GM23338 (cell line): ENCODE results near the gene RPTOR. TPM values are rescaled to one million over a fixed set of nuclear protein-coding genes. Genes with fewer than 3 reads are reported as not detected.
A peak's percentile ranks its signal among the peaks of the same experiment; 100 is the strongest.

ENCODE experiments used
- ATAC-seq: fragments of 200-7000 bp; cut with Tn5 transposase; 3 replicates; pipeline ENCODE4 v1.9.1; 2020
- DNase-seq: peaks from one replicate; pipeline ENCODE4 v3.0.0-alpha.2; 2015; ENCODE audit warnings: low spot score
- H2AFZ ChIP-seq: fragments of 200-600 bp; sonication (generic); 2 replicates; pipeline ENCODE4 v1.8.0; 2016; ENCODE audit warnings: antibody characterized with exemption, mild to moderate bottlenecking, moderate library complexity
- H3F3A ChIP-seq: fragments of 200-600 bp; sonication (generic); replicated peaks from 2 replicates; pipeline ENCODE4 v1.8.0; 2017; ENCODE audit warnings: antibody characterized with exemption, mixed run types, low read depth
- H3K27ac ChIP-seq: fragments of 200-600 bp; sonication (generic); 2 replicates; pipeline ENCODE4 v1.6.1; 2016; ENCODE audit warnings: low read depth
- H3K27me3 ChIP-seq: fragments of 200-600 bp; sonication (generic); 2 replicates; pipeline ENCODE4 v1.8.0; 2016; ENCODE audit warnings: mild to moderate bottlenecking, mixed run types, moderate library complexity; ENCODE audit not compliant: insufficient read depth
- H3K36me3 ChIP-seq: fragments of 200-600 bp; sonication (generic); 2 replicates; pipeline ENCODE4 v1.8.0; 2016; ENCODE audit warnings: mild to moderate bottlenecking; ENCODE audit not compliant: insufficient read depth
- H3K4me1 ChIP-seq: fragments of 200-600 bp; sonication (generic); 2 replicates; pipeline ENCODE4 v1.8.0; 2016; ENCODE audit warnings: mild to moderate bottlenecking, moderate library complexity; ENCODE audit not compliant: insufficient read depth
- H3K4me2 ChIP-seq: fragments of 200-600 bp; sonication (generic); 2 replicates; pipeline ENCODE4 v1.7.1; 2017; ENCODE audit warnings: mixed run types
- H3K4me3 ChIP-seq: fragments of 200-600 bp; sonication (generic); 2 replicates; pipeline ENCODE4 v1.6.1; 2016; ENCODE audit warnings: mixed run types
- H3K79me2 ChIP-seq: fragments of 200-600 bp; sonication (generic); replicated peaks from 2 replicates; pipeline ENCODE4 v1.8.0; 2017; ENCODE audit warnings: mild to moderate bottlenecking; ENCODE audit not compliant: insufficient read depth
- H3K9me2 ChIP-seq: fragments of 200-600 bp; sonication (generic); 2 replicates; pipeline ENCODE4 v1.8.0; 2017; ENCODE audit not compliant: insufficient read depth
- H4K20me1 ChIP-seq: fragments of 200-600 bp; sonication (generic); replicated peaks from 2 replicates; pipeline ENCODE4 v1.8.0; 2017; ENCODE audit warnings: mild to moderate bottlenecking; ENCODE audit not compliant: insufficient read depth
- H3K27ac Mint-ChIP-seq: 2 replicates; pipeline ENCODE4 v1.8.0; 2020; ENCODE audit warnings: inconsistent platforms, mild to moderate bottlenecking, moderate library complexity, mixed read lengths
- H3K27me3 Mint-ChIP-seq: 3 replicates; pipeline ENCODE4 v1.8.0; 2022; ENCODE audit warnings: low read depth, mild to moderate bottlenecking, moderate library complexity, mixed read lengths, inconsistent platforms; ENCODE audit not compliant: insufficient read depth, poor library complexity
- H3K36me3 Mint-ChIP-seq: 3 replicates; pipeline ENCODE4 v1.8.0; 2021; ENCODE audit warnings: low read depth, mild to moderate bottlenecking, inconsistent platforms, moderate library complexity, mixed read lengths
- H3K4me1 Mint-ChIP-seq: 3 replicates; pipeline ENCODE4 v1.8.0; 2020; ENCODE audit warnings: mild to moderate bottlenecking, inconsistent platforms, mixed read lengths
- H3K4me3 Mint-ChIP-seq: 3 replicates; pipeline ENCODE4 v1.8.0; 2021; ENCODE audit warnings: moderate library complexity, mild to moderate bottlenecking, inconsistent platforms, mixed read lengths
- H3K9me3 Mint-ChIP-seq: 3 replicates; pipeline ENCODE4 v1.8.0; 2020; ENCODE audit warnings: moderate library complexity, mild to moderate bottlenecking, inconsistent platforms, mixed read lengths
- CREB1 ChIP-seq: fragments of 250-450 bp; sonication (Bioruptor Pico); IDR thresholded peaks from 2 replicates; pipeline ENCODE4 v1.5.0; 2020; ENCODE audit warnings: low read depth, mild to moderate bottlenecking, moderate library complexity
- EZH2 ChIP-seq: fragments of 200-600 bp; sonication (generic); IDR thresholded peaks from one replicate; pipeline ENCODE4 v1.8.0; 2017; ENCODE audit warnings: antibody characterized with exemption, mild to moderate bottlenecking, low read depth; ENCODE audit not compliant: unreplicated experiment
- EZH2phosphoT487 ChIP-seq: fragments of 200-600 bp; sonication (generic); IDR thresholded peaks from one replicate; pipeline ENCODE4 v1.8.1; 2018; ENCODE audit warnings: antibody characterized with exemption; ENCODE audit not compliant: unreplicated experiment
- JUNB ChIP-seq: IDR thresholded peaks from one replicate; pipeline ENCODE4 v1.6.1; 2016; ENCODE audit warnings: antibody characterized with exemption; ENCODE audit not compliant: unreplicated experiment
- STAT1 ChIP-seq: IDR thresholded peaks from one replicate; pipeline ENCODE4 v1.6.1; 2016; ENCODE audit warnings: antibody characterized with exemption; ENCODE audit not compliant: unreplicated experiment
- ZNF114 ChIP-seq: fragments of 250-450 bp; sonication (Bioruptor Pico); IDR thresholded peaks from 2 replicates; pipeline ENCODE4 v1.5.0; 2020; ENCODE audit warnings: mild to moderate bottlenecking, moderate library complexity
- ZNF331 ChIP-seq: fragments of 250-450 bp; sonication (Bioruptor Pico); IDR thresholded peaks from 2 replicates; pipeline ENCODE4 v1.5.0; 2020; ENCODE audit warnings: low read depth, mild to moderate bottlenecking, moderate library complexity
- polyA plus RNA-seq: library from polyadenylated mRNA; unstranded; fragments of >200 nt; fragmentation: Nextera tagmentation; extraction: Ambion mirVana; gene quantifications from 2 replicates; pipeline ENCODE4 v1.2.1, GENCODE V29; 2016
- total RNA-seq: library from RNA; depleted of rRNA; stranded (reverse); fragments of >200 nt; shearing (Covaris generic); gene quantifications from 2 replicates; pipeline ENCODE4 v1.2.3, GENCODE V29; 2014
- TF ChIP-seq, protein P1 (sequence below): fragments of 250-450 bp; sonication (Bioruptor Pico); IDR thresholded peaks from 2 replicates; pipeline ENCODE4 v1.5.0; 2020; ENCODE audit warnings: mild to moderate bottlenecking, moderate library complexity
- TF ChIP-seq, protein P2 (sequence below): IDR thresholded peaks from 2 replicates; pipeline ENCODE4 v1.6.1; 2016; ENCODE audit warnings: antibody characterized with exemption
- TF ChIP-seq, protein P3 (sequence below): IDR thresholded peaks from one replicate; pipeline ENCODE4 v1.6.1; 2018; ENCODE audit warnings: antibody characterized with exemption; ENCODE audit not compliant: unreplicated experiment

RPTOR gene
- total and polyA plus RNA-seq, 2 experiments from 2014 or later: 9.5 to 38.0 TPM

DNA sequence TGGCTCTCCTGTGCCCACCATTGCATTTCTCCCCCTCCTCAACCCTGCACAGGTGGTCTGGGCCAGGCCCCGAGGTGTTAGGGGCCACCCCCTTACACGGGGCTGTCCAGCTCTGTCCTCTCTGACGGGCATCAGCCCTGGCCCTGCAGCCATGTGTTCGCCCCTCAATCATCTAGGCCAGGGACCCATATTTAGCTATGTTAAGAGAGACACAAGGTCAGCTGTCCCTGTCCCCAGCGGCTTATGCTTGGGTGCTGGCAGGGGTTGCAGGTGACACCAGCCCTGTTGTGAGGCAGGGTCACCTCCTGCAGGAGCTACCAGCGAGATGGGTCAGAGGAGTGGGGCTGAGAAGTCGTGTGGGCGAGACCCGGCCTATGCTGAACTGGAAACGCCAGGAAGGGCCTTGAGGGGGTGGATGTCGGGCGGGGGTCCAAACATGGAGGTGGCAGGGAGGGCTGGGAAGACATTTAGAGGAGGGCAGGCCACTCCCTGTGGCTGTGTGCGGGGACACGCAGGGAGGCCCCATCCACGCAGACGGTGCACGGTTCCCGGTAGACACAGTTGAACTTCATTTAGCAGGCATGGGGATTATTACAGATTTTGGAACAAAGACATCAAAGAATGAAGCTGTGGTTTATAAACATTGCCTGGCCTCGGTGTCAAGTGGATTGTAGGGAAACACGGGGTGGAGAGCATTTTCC lies 313.8 kb downstream of the RPTOR start:
- Histone ChIP-seq H3K9me2 (no peaks in the 10 kb centered on the region), H3K4me3 (no peak overlapping the region), H3F3A (no peaks in the 10 kb centered on the region), H2AFZ (no peak overlapping the region), H3K4me2 (no peak overlapping the region), H3K79me2 (no peaks in the 10 kb centered on the region), H3K4me1 (peaks cover 8% of the 10 kb centered on the region), H3K36me3 (no peaks in the 10 kb centered on the region), H3K27ac (no peak overlapping the region), H3K27me3 (no peaks in the 10 kb centered on the region), H4K20me1 (no peaks in the 10 kb centered on the region)
- peak overlapping the region; percentile 27 for H3K27ac Mint-ChIP-seq
- no peak for DNase-seq
- peaks cover 40% of the 10 kb centered on the region for H3K4me1 Mint-ChIP-seq
- TF ChIP-seq STAT1: no peak
- no peak for TF ChIP-seq ZNF114 (CRISPR knock-in tag)
- no peak for TF ChIP-seq JUNB
- TF ChIP-seq, protein P1, sequence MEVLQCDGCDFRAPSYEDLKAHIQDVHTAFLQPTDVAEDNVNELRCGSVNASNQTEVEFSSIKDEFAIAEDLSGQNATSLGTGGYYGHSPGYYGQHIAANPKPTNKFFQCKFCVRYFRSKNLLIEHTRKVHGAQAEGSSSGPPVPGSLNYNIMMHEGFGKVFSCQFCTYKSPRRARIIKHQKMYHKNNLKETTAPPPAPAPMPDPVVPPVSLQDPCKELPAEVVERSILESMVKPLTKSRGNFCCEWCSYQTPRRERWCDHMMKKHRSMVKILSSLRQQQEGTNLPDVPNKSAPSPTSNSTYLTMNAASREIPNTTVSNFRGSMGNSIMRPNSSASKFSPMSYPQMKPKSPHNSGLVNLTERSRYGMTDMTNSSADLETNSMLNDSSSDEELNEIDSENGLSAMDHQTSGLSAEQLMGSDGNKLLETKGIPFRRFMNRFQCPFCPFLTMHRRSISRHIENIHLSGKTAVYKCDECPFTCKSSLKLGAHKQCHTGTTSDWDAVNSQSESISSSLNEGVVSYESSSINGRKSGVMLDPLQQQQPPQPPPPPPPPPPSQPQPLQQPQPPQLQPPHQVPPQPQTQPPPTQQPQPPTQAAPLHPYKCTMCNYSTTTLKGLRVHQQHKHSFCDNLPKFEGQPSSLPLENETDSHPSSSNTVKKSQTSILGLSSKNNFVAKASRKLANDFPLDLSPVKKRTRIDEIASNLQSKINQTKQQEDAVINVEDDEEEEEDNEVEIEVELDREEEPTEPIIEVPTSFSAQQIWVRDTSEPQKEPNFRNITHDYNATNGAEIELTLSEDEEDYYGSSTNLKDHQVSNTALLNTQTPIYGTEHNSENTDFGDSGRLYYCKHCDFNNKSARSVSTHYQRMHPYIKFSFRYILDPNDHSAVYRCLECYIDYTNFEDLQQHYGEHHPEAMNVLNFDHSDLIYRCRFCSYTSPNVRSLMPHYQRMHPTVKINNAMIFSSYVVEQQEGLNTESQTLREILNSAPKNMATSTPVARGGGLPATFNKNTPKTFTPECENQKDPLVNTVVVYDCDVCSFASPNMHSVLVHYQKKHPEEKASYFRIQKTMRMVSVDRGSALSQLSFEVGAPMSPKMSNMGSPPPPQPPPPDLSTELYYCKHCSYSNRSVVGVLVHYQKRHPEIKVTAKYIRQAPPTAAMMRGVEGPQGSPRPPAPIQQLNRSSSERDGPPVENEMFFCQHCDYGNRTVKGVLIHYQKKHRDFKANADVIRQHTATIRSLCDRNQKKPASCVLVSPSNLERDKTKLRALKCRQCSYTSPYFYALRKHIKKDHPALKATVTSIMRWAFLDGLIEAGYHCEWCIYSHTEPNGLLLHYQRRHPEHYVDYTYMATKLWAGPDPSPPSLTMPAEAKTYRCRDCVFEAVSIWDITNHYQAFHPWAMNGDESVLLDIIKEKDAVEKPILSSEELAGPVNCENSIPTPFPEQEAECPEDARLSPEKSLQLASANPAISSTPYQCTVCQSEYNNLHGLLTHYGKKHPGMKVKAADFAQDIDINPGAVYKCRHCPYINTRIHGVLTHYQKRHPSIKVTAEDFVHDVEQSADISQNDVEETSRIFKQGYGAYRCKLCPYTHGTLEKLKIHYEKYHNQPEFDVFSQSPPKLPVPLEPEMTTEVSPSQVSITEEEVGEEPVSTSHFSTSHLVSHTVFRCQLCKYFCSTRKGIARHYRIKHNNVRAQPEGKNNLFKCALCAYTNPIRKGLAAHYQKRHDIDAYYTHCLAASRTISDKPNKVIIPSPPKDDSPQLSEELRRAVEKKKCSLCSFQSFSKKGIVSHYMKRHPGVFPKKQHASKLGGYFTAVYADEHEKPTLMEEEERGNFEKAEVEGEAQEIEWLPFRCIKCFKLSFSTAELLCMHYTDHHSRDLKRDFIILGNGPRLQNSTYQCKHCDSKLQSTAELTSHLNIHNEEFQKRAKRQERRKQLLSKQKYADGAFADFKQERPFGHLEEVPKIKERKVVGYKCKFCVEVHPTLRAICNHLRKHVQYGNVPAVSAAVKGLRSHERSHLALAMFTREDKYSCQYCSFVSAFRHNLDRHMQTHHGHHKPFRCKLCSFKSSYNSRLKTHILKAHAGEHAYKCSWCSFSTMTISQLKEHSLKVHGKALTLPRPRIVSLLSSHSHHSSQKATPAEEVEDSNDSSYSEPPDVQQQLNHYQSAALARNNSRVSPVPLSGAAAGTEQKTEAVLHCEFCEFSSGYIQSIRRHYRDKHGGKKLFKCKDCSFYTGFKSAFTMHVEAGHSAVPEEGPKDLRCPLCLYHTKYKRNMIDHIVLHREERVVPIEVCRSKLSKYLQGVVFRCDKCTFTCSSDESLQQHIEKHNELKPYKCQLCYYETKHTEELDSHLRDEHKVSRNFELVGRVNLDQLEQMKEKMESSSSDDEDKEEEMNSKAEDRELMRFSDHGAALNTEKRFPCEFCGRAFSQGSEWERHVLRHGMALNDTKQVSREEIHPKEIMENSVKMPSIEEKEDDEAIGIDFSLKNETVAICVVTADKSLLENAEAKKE (CRISPR knock-in tag): no peak
- TF ChIP-seq, protein P2, sequence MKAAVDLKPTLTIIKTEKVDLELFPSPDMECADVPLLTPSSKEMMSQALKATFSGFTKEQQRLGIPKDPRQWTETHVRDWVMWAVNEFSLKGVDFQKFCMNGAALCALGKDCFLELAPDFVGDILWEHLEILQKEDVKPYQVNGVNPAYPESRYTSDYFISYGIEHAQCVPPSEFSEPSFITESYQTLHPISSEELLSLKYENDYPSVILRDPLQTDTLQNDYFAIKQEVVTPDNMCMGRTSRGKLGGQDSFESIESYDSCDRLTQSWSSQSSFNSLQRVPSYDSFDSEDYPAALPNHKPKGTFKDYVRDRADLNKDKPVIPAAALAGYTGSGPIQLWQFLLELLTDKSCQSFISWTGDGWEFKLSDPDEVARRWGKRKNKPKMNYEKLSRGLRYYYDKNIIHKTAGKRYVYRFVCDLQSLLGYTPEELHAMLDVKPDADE: no peak
- no peak for TF ChIP-seq ZNF331 (CRISPR knock-in tag)
- TF ChIP-seq EZH2: no peak
- TF ChIP-seq EZH2phosphoT487: no peak
- TF ChIP-seq CREB1 (CRISPR knock-in tag): no peak
- TF ChIP-seq, protein P3, sequence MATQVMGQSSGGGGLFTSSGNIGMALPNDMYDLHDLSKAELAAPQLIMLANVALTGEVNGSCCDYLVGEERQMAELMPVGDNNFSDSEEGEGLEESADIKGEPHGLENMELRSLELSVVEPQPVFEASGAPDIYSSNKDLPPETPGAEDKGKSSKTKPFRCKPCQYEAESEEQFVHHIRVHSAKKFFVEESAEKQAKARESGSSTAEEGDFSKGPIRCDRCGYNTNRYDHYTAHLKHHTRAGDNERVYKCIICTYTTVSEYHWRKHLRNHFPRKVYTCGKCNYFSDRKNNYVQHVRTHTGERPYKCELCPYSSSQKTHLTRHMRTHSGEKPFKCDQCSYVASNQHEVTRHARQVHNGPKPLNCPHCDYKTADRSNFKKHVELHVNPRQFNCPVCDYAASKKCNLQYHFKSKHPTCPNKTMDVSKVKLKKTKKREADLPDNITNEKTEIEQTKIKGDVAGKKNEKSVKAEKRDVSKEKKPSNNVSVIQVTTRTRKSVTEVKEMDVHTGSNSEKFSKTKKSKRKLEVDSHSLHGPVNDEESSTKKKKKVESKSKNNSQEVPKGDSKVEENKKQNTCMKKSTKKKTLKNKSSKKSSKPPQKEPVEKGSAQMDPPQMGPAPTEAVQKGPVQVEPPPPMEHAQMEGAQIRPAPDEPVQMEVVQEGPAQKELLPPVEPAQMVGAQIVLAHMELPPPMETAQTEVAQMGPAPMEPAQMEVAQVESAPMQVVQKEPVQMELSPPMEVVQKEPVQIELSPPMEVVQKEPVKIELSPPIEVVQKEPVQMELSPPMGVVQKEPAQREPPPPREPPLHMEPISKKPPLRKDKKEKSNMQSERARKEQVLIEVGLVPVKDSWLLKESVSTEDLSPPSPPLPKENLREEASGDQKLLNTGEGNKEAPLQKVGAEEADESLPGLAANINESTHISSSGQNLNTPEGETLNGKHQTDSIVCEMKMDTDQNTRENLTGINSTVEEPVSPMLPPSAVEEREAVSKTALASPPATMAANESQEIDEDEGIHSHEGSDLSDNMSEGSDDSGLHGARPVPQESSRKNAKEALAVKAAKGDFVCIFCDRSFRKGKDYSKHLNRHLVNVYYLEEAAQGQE: no peak
- H3K27me3 Mint-ChIP-seq: peaks cover 24% of the 10 kb centered on the region
- H3K9me3 Mint-ChIP-seq: no peaks in the 10 kb centered on the region
- H3K4me3 Mint-ChIP-seq: no peak overlapping the region
- ATAC-seq: no peak
- peaks cover 5% of the 10 kb centered on the region; the same call in 2 of the 3 replicates for H3K36me3 Mint-ChIP-seq
